Nucleus accumbens (tissue), 56 donors: ENCODE measurements around the gene CYYR1.

ENCODE experiments used
- DNase-seq, 56 donors: peaks; one replicate each; lab custom pipeline; 2025; lab: John Stamatoyannopoulos, UW

The CYYR1 gene

GRCh38 chr21:26555540-26556146 is 17.4 kb downstream of the CYYR1 start:
- DNase-seq: no peak

- DNase-seq: no peak
Measured at GRCh38 chr21:26554365-26554764, 18.7 kb downstream of the CYYR1 start.

- DNase-seq: no peak
Measured at GRCh38 chr21:26553898-26554297, 19.2 kb downstream of the CYYR1 start.

GRCh38 chr21:26550326-26550725 is 22.8 kb downstream of the CYYR1 start:
- DNase-seq: no peak

- DNase-seq: peak in 13 of 56 donors; percentile 0 to 14 (median 3)
Measured at GRCh38 chr21:26546446-26547097, 26.5 kb downstream of the CYYR1 start.

- DNase-seq: no peak
Measured at GRCh38 chr21:26544201-26544775, 28.8 kb downstream of the CYYR1 start.

GRCh38 chr21:26540651-26541050 is 32.4 kb downstream of the CYYR1 start:
- DNase-seq: no peak

GRCh38 chr21:26539566-26539965 is 33.5 kb downstream of the CYYR1 start:
- no peak for DNase-seq

- DNase-seq: no peak
Measured at GRCh38 chr21:26534517-26534916, 38.6 kb downstream of the CYYR1 start.

GRCh38 chr21:26532208-26532607 is 40.9 kb downstream of the CYYR1 start:
- DNase-seq: no peak

- DNase-seq: no peak
Measured at GRCh38 chr21:26529526-26529925, 43.6 kb downstream of the CYYR1 start.

GRCh38 chr21:26528882-26529281 is 44.2 kb downstream of the CYYR1 start:
- no peak for DNase-seq

GRCh38 chr21:26522704-26523103 is 50.4 kb downstream of the CYYR1 start:
- DNase-seq: no peak

- DNase-seq: no peak
Measured at GRCh38 chr21:26519142-26519541, 53.9 kb downstream of the CYYR1 start.

- DNase-seq: no peak
Measured at GRCh38 chr21:26515257-26515656, 57.8 kb downstream of the CYYR1 start.

- no peak for DNase-seq
Measured at GRCh38 chr21:26513212-26513611, 59.9 kb downstream of the CYYR1 start.

GRCh38 chr21:26512664-26513063 is 60.4 kb downstream of the CYYR1 start:
- no peak for DNase-seq

- DNase-seq: no peak
Measured at GRCh38 chr21:26508903-26509302, 64.2 kb downstream of the CYYR1 start.

- DNase-seq: peak in 7 of 56 donors; percentile 1 to 27 (median 9)
Measured at GRCh38 chr21:26506956-26507355, 66.1 kb downstream of the CYYR1 start.

GRCh38 chr21:26505211-26505610 is 67.9 kb downstream of the CYYR1 start:
- no peak for DNase-seq

- DNase-seq: no peak
Measured at GRCh38 chr21:26503414-26503813, 69.7 kb downstream of the CYYR1 start.

- no peak for DNase-seq
Measured at GRCh38 chr21:26501495-26502021, 71.5 kb downstream of the CYYR1 start.
